Fibroblast of the aortic adventitia (primary cell): ENCODE results near the gene POU3F1. TPM values are rescaled to one million over a fixed set of nuclear protein-coding genes. Genes with fewer than 3 reads are reported as not detected.

Source experiments
- DNase-seq: peaks from one replicate; pipeline ENCODE4 v3.0.0-alpha.2; 2010; ENCODE audit warnings: low read depth
- H3K4me3 ChIP-seq: 2 replicates; pipeline ENCODE4 v1.5.1; 2011; ENCODE audit warnings: low read depth, mild to moderate bottlenecking, control low read depth, low read length, moderate library complexity
- CTCF ChIP-seq: IDR thresholded peaks from 2 replicates; pipeline ENCODE4 v1.5.1; 2011; ENCODE audit warnings: mild to moderate bottlenecking, low read length, control low read depth, inconsistent platforms; ENCODE audit not compliant: insufficient read depth
- total RNA-seq: library from RNA; depleted of rRNA; stranded (reverse); fragments of >200 nt; gene quantifications from 2 replicates; pipeline ENCODE4 v1.2.3, GENCODE V29; 2012; ENCODE audit warnings: low replicate concordance

POU3F1 gene
- total RNA-seq, 1 donor: not detected

- DNase-seq: no peak
- TF ChIP-seq CTCF: no peak
- no peak overlapping the region for H3K4me3 ChIP-seq
Observed at GRCh38 chr1:38051079-38051543, 4.5 kb upstream of the POU3F1 start.

- DNase-seq: no peak
- TF ChIP-seq CTCF: no peak
- H3K4me3 ChIP-seq: no peak overlapping the region
Observed at GRCh38 chr1:38050397-38051078, 3.9 kb upstream of the POU3F1 start.

- TF ChIP-seq CTCF: no peak
- peak overlapping the region; percentile 66 for H3K4me3 ChIP-seq
- peak; percentile 50 for DNase-seq
Observed at GRCh38 chr1:38047603-38048141, 1.1 kb upstream of the POU3F1 start.

GRCh38 chr1:38046884-38047602 lies 450 bp upstream of the POU3F1 start:
- TF ChIP-seq CTCF: no peak
- DNase-seq: peak; percentile 63
- H3K4me3 ChIP-seq: peak overlapping the region; percentile 66

GRCh38 chr1:38045401-38046332 lies 926 bp downstream of the POU3F1 start:
- TF ChIP-seq CTCF: no peak
- DNase-seq: peak; percentile 5
- H3K4me3 ChIP-seq: no peak overlapping the region
